ENCODE results near the gene UNC119B.
"Not testable (repeated sequence)": the region's sequence is repeated elsewhere in the genome, so short reads cannot be mapped to it uniquely, and the experiment has no call there.

UNC119B gene

DNA sequence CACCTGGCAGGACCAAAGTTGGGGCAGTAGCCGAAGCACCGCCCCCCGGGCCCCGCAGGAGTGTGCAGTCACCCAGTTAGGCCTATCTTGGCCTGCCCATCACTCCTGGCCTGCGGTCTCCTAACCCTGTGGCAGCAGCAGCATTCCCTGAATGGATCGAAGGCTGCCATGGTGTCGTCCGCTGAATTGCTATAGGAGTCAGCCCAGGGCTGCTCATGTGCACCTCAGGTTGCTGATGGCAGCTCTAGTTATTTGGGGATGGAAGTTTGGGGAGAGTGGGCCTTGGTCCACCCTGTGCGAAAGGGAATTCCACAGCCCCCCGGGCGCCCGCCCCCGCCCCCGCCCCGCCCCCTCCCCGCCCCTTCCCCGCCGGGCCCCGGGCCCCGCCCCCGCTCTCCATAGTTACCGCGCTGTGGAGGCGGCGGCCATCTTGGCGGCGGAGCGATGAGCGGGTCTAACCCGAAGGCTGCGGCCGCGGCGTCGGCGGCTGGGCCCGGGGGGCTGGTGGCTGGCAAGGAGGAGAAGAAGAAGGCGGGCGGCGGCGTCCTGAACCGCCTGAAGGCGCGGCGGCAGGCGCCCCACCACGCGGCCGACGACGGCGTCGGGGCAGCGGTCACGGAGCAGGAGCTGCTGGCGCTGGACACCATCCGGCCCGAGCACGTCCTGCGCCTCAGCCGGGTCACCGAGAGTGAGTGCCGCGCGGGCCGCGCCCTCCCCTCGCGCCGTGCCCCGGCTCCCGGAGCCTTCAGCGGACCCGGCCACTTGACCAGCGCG is at the start of gene UNC119B:
UNC119B (plus strand) TSS at position 428 of the 774 bp plus-strand sequence; CDS start at position 445, 17 bp downstream.
- H3K4me1 ChIP-seq (ENCODE audit: insufficient read depth, low read length) = peaks cover 20% of the 10 kb centered on the region
- H3K4me3 ChIP-seq (ENCODE audit: low read length) = peak within 1 kb of the TSS; percentile 96
- no peaks in the 10 kb centered on the region for H3K9me3 ChIP-seq (ENCODE audit: low read length)
- H3K27me3 ChIP-seq (ENCODE audit: insufficient read depth, low read length) = no peaks in the 10 kb centered on the region
- H2AFZ ChIP-seq (ENCODE audit: low read depth, low read length) = peak within 1 kb of the TSS; percentile 55
- H3K36me3 ChIP-seq (ENCODE audit: insufficient read depth, low read length) = peaks cover 19% of the 10 kb centered on the region

GRCh38 chr12:120661432-120661831 is 48.8 kb upstream of the UNC119B start:
- no peaks in the 10 kb centered on the region for H3K36me3 ChIP-seq (ENCODE audit: insufficient read depth, low read length)
- no peaks in the 10 kb centered on the region for H3K9me3 ChIP-seq (ENCODE audit: low read length)

GRCh38 chr12:120662879-120663278 is 47.4 kb upstream of the UNC119B start:
- Histone ChIP-seq H3K4me3 (ENCODE audit: low read length) (no peak overlapping the region), H3K27me3 (ENCODE audit: insufficient read depth, low read length) (no peaks in the 10 kb centered on the region), H2AFZ (ENCODE audit: low read depth, low read length) (no peak overlapping the region), H3K4me1 (ENCODE audit: insufficient read depth, low read length) (no peaks in the 10 kb centered on the region), H3K36me3 (ENCODE audit: insufficient read depth, low read length) (no peaks in the 10 kb centered on the region), H3K9me3 (ENCODE audit: low read length) (no peaks in the 10 kb centered on the region)

More at GRCh38 chr12:120661432-120661831, 48.8 kb upstream of the UNC119B start:
- Histone ChIP-seq H3K4me1 (ENCODE audit: insufficient read depth, low read length) (no peaks in the 10 kb centered on the region), H2AFZ (ENCODE audit: low read depth, low read length) (no peak overlapping the region), H3K27me3 (ENCODE audit: insufficient read depth, low read length) (no peaks in the 10 kb centered on the region), H3K4me3 (ENCODE audit: low read length) (no peak overlapping the region)

DNA sequence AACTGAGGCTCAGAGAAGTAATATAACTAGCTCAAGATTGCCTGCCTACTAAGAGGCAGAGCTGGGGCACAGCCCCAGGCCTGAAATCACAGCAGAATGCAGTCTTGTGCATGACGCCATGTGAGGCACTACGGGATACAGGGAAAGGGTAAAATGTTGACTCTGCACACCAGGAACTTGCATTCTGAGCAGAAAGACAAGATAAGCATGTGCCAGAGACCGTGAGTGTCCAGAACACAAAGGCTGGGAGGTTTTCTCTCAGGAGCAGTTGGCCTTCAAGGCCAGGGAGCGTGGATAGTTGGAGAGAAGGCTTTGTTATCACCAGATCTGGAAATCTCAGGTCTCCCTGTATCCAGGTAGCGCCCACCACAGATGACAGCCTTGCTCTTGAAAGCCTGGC is 46.5 kb upstream of the UNC119B start:
- H3K9me3 ChIP-seq (ENCODE audit: low read length) = no peaks in the 10 kb centered on the region
- H3K27me3 ChIP-seq (ENCODE audit: insufficient read depth, low read length) = no peaks in the 10 kb centered on the region
- no peak overlapping the region for H3K4me3 ChIP-seq (ENCODE audit: low read length)
- H3K36me3 ChIP-seq (ENCODE audit: insufficient read depth, low read length) = no peaks in the 10 kb centered on the region
- H2AFZ ChIP-seq (ENCODE audit: low read depth, low read length) = no peak overlapping the region
- H3K4me1 ChIP-seq (ENCODE audit: insufficient read depth, low read length) = peaks cover 5% of the 10 kb centered on the region

GRCh38 chr12:120666571-120667390 is 43.5 kb upstream of the UNC119B start:
- H3K9me3 ChIP-seq (ENCODE audit: low read length) = no peaks in the 10 kb centered on the region

GRCh38 chr12:120668091-120668867 is 42.0 kb upstream of the UNC119B start:
- Histone ChIP-seq H2AFZ (ENCODE audit: low read depth, low read length) (no peak overlapping the region), H3K4me3 (ENCODE audit: low read length) (no peak overlapping the region), H3K4me1 (ENCODE audit: insufficient read depth, low read length) (peaks cover 15% of the 10 kb centered on the region), H3K27me3 (ENCODE audit: insufficient read depth, low read length) (no peaks in the 10 kb centered on the region), H3K36me3 (ENCODE audit: insufficient read depth, low read length) (no peaks in the 10 kb centered on the region), H3K9me3 (ENCODE audit: low read length) (no peaks in the 10 kb centered on the region)

More at GRCh38 chr12:120666571-120667390, 43.5 kb upstream of the UNC119B start:
- Histone ChIP-seq H3K36me3 (ENCODE audit: insufficient read depth, low read length) (no peaks in the 10 kb centered on the region), H3K4me3 (ENCODE audit: low read length) (no peak overlapping the region), H2AFZ (ENCODE audit: low read depth, low read length) (no peak overlapping the region), H3K27me3 (ENCODE audit: insufficient read depth, low read length) (no peaks in the 10 kb centered on the region), H3K4me1 (ENCODE audit: insufficient read depth, low read length) (peaks cover 15% of the 10 kb centered on the region)

- Histone ChIP-seq H3K4me1 (ENCODE audit: insufficient read depth, low read length) (peaks cover 15% of the 10 kb centered on the region), H3K36me3 (ENCODE audit: insufficient read depth, low read length) (no peaks in the 10 kb centered on the region), H3K27me3 (ENCODE audit: insufficient read depth, low read length) (no peaks in the 10 kb centered on the region), H3K4me3 (ENCODE audit: low read length) (no peak overlapping the region), H2AFZ (ENCODE audit: low read depth, low read length) (peak overlapping the region; percentile 62), H3K9me3 (ENCODE audit: low read length) (no peaks in the 10 kb centered on the region)
Measured at GRCh38 chr12:120668868-120669840, 41.1 kb upstream of the UNC119B start.

GRCh38 chr12:120670237-120670636 is 40.0 kb upstream of the UNC119B start:
- not testable (repeated sequence) for H3K4me3 ChIP-seq (ENCODE audit: low read length); H3K36me3 ChIP-seq (ENCODE audit: insufficient read depth, low read length); H3K9me3 ChIP-seq (ENCODE audit: low read length); H2AFZ ChIP-seq (ENCODE audit: low read depth, low read length); H3K27me3 ChIP-seq (ENCODE audit: insufficient read depth, low read length)
- H3K4me1 ChIP-seq (ENCODE audit: insufficient read depth, low read length) = peaks cover 15% of the 10 kb centered on the region

- Histone ChIP-seq H3K4me3 (ENCODE audit: low read length) (no peak overlapping the region), H3K27me3 (ENCODE audit: insufficient read depth, low read length) (no peaks in the 10 kb centered on the region), H3K36me3 (ENCODE audit: insufficient read depth, low read length) (no peaks in the 10 kb centered on the region), H3K9me3 (ENCODE audit: low read length) (no peaks in the 10 kb centered on the region), H2AFZ (ENCODE audit: low read depth, low read length) (no peak overlapping the region), H3K4me1 (ENCODE audit: insufficient read depth, low read length) (peaks cover 15% of the 10 kb centered on the region)
Measured at GRCh38 chr12:120670667-120671066, 39.6 kb upstream of the UNC119B start.

- Histone ChIP-seq H2AFZ (ENCODE audit: low read depth, low read length) (no peak overlapping the region), H3K4me3 (ENCODE audit: low read length) (no peak overlapping the region), H3K27me3 (ENCODE audit: insufficient read depth, low read length) (no peaks in the 10 kb centered on the region), H3K9me3 (ENCODE audit: low read length) (no peaks in the 10 kb centered on the region), H3K4me1 (ENCODE audit: insufficient read depth, low read length) (peaks cover 6% of the 10 kb centered on the region), H3K36me3 (ENCODE audit: insufficient read depth, low read length) (no peaks in the 10 kb centered on the region)
Measured at GRCh38 chr12:120674097-120674636, 36.1 kb upstream of the UNC119B start.

- Histone ChIP-seq H3K36me3 (ENCODE audit: insufficient read depth, low read length) (no peaks in the 10 kb centered on the region), H3K9me3 (ENCODE audit: low read length) (no peaks in the 10 kb centered on the region), H3K4me1 (ENCODE audit: insufficient read depth, low read length) (no peaks in the 10 kb centered on the region), H3K27me3 (ENCODE audit: insufficient read depth, low read length) (no peaks in the 10 kb centered on the region), H2AFZ (ENCODE audit: low read depth, low read length) (no peak overlapping the region), H3K4me3 (ENCODE audit: low read length) (no peak overlapping the region)
Measured at GRCh38 chr12:120677765-120678473, 32.3 kb upstream of the UNC119B start.
